NAMALWA (cell line): Measurements from ENCODE around the gene MYL7.

Experiments used
- DNase-seq: peaks from one replicate; pipeline ENCODE4 v3.0.0-alpha.2; 2015; ENCODE audit warnings: low spot score

Gene MYL7

DNA sequence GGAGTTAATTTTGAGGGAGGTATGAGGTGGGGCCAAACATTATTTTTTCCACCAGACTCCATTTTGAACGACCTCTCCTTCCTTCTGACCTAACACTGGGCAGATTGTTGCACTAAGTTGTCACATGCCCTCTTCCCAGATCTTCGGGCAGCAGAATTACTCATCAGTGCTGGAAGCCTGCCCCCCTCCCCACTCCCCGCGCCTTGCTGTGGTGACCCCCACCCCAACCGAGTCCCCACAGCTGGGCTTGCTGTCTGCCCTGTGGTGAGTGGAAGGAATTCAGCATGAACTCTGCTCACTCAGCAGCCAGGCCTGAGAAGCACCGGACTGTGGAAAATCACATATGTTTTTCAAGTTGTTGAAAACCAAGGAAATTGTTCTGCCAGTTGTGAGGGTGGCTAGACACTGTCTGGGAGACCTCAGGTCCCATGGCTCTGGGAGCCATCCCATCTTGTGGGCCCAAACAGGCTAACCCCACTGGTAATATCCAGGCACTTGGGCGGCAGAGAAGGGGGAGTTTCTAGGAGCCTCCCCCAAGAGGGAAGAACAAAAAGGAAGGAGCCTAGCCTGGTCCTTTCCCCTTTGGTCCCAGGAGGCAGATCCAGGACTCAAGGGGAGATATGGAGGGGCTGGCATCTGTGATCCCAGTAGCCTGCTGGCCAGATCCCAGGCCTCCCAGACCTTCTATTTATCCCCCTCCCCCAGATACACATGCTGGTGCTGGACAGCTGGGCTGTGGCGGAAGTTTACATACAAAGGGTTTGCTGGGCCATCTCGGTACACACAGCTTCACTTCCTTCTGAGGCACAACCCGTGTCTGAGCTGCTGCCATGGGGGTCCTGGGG, 40.5 kb downstream of the MYL7 start:
- peak; percentile 79 for DNase-seq

GRCh38 chr7:44099669-44100068, 41.5 kb downstream of the MYL7 start:
- DNase-seq = no peak

- peak; percentile 44 for DNase-seq
These were observed 42.8 kb downstream of the MYL7 start for GRCh38 chr7:44098092-44099068.

DNA sequence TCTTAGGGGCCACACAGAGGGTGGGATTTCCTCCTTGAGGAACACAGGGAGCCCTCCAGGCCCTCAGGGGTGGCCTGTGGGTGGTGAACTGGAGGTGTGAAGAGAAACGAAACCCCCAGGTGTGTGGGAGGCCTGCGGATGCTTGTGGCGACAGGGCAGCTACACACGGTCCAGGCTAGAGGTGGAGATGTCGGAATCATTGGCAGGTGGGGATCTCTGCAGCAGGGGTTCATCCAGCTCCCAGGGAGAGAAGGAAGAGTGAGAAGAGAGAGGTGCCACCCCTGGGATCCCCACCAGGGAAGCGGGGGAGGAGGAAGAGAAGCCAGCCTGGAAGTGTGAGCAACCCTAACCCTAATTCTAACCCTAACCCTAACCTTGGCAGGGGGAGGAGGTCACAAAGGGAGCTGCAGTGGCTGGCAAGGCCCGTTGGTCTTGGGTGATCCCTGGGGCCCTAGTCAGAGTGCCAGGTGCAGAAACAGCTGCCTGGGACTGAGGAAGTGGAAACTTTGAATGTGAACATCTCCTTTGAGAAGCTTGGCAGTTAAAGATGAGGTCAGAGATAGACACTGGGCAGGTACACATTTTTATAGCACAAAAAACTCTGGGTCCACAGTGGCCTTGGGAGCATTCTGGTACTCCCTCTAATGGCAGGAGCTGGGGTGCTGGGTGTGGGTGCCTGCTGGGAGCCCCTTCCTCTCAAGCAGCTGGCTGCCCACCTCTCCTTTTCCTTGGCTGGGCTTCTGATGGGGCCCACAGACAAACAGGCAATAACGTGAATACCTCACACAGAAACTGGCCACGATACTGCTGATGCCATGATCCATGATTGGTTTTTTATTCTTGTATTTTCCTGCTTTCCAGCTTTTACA, 43.8 kb downstream of the MYL7 start:
- DNase-seq = peak; percentile 99

- peak; percentile 65 for DNase-seq
These were observed 44.7 kb downstream of the MYL7 start for GRCh38 chr7:44096326-44096881.

- no peak for DNase-seq
These were observed 45.4 kb downstream of the MYL7 start for GRCh38 chr7:44095781-44096180.

DNA sequence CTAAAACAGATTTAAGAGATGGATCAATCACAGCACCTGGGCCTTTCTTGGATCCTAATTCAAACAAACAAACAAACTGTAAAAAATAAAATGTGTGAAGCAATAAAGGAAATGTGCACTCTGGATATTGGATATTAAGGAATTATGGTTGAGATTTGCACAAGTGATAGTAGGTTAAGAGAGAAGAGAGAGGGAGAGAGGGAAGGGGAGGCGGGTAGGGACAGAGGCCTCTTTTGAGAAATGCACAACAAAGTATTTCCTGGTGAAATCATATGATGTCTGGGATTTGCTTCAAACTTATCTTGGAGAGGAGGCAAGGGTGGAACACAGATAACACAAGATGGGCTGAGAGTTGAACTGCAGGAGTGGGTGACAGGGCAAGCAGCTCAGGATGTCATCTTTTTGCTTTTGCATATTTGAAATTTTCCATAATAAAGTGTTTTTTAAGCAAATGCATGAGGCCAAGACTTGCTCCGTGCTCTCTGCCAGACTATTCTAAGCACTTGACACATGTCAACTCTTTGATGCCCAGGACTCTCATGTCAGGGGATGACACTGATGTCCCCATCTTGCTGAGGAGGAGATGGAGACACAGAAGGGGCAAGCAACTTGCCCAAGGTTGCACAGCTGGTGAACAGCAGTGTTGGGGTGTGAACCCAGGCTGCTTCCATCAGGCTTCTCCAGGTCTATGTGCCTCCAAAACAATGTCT, 46.1 kb downstream of the MYL7 start:
- peak; percentile 56 for DNase-seq

- no peak for DNase-seq
These were observed 46.8 kb downstream of the MYL7 start for GRCh38 chr7:44094365-44094764.

- DNase-seq = no peak
These were observed 48.0 kb downstream of the MYL7 start for GRCh38 chr7:44093102-44093641.
